HepG2 (cell line): ENCODE results near the gene ABHD1. TPM values are rescaled to one million over a fixed set of nuclear protein-coding genes. Genes with fewer than 3 reads are reported as not detected.

Experiments used
- EEA1 ChIP-seq: sonication (generic); formaldehyde crosslinking; IDR thresholded peaks from 2 replicates; pipeline ENCODE4 v1.5.1; 2020; ENCODE audit warnings: mild to moderate bottlenecking, missing genetic modification reagents, borderline replicate concordance
- GABPB1 ChIP-seq: IDR thresholded peaks from 2 replicates; pipeline ENCODE4 v1.6.1; 2016; ENCODE audit warnings: mild to moderate bottlenecking, missing genetic modification reagents, moderate library complexity, missing compliant biosample characterization
- GPBP1L1 ChIP-seq: sonication (generic); formaldehyde crosslinking; IDR thresholded peaks from 2 replicates; pipeline ENCODE4 v1.5.0; 2020; ENCODE audit warnings: mild to moderate bottlenecking, missing genetic modification reagents
- NAIF1 ChIP-seq: sonication (generic); formaldehyde crosslinking; IDR thresholded peaks from 2 replicates; pipeline ENCODE4 v1.5.0; 2020; ENCODE audit warnings: mild to moderate bottlenecking, missing genetic modification reagents, borderline replicate concordance
- NFAT5 ChIP-seq: sonication (generic); formaldehyde crosslinking; IDR thresholded peaks from 2 replicates; pipeline ENCODE4 v1.4.0; 2020; ENCODE audit warnings: missing genetic modification reagents
- SAP130 ChIP-seq: IDR thresholded peaks from 2 replicates; pipeline ENCODE4 v1.6.1; 2016; ENCODE audit warnings: low read depth
- SMAD9 ChIP-seq: sonication (generic); formaldehyde crosslinking; IDR thresholded peaks from 2 replicates; pipeline ENCODE4 v1.5.1; 2020; ENCODE audit warnings: mild to moderate bottlenecking, missing genetic modification reagents
- SP5 ChIP-seq: IDR thresholded peaks from 2 replicates; pipeline ENCODE4 v1.6.1; 2016; ENCODE audit warnings: low read depth, borderline replicate concordance
- SUZ12 ChIP-seq: fragments of 150-350 bp; IDR thresholded peaks from 2 replicates; pipeline ENCODE4 v1.6.1; 2014; ENCODE audit warnings: low read depth, low read length
- ZNF142 ChIP-seq: sonication (generic); formaldehyde crosslinking; IDR thresholded peaks from 2 replicates; pipeline ENCODE4 v1.4.0; 2020; ENCODE audit warnings: missing genetic modification reagents
- ZNF589 ChIP-seq: sonication (generic); formaldehyde crosslinking; conservative IDR thresholded peaks from 2 replicates; pipeline ENCODE4 v1.8.0; 2022; ENCODE audit warnings: mild to moderate bottlenecking, moderate library complexity, missing genetic modification reagents
- polyA plus RNA-seq, 8 experiments: library from polyadenylated mRNA; depleted of rRNA in 3 of 8; stranded (reverse) in 7 of 8; unstranded in 1 of 8; fragments of >200 nt; fragmentation: Illumina TruSeq in 4 of 8; extraction: Trizol in 4 of 8; gene quantifications; 2 replicates each; pipeline versions ENCODE4 v1.2.1 to v1.2.3, GENCODE V29; 2011 to 2016; ENCODE audit warnings: low read depth in 4 of 8, missing spikeins in 1 of 8, mixed read lengths in 1 of 8; ENCODE audit not compliant: insufficient read depth in 1 of 8
- total RNA-seq, 5 experiments: library from RNA; depleted of rRNA; stranded (reverse); fragments of >200 nt; fragmentation: Illumina TruSeq; extraction: Trizol; gene quantifications; 2 replicates each; pipeline ENCODE4 v1.2.3, GENCODE V29; 2016; ENCODE audit warnings: low read depth in 1 of 5

Gene ABHD1
- total and polyA plus RNA-seq, 2 of the 13 experiments (the other 11 are each of a cell fraction or from before 2014, with no cell fraction given) = 0.04 to 0.81 TPM

GRCh38 chr2:27134781-27135477 lies 11.3 kb downstream of the ABHD1 start (continued):
- TF ChIP-seq ZNF142 (CRISPR knock-in tag) (no peak), GABPB1 (no peak), SMAD9 (CRISPR knock-in tag) (no peak), NFAT5 (no peak), ZNF589 (CRISPR knock-in tag) (no peak), GPBP1L1 (CRISPR knock-in tag) (no peak), EEA1 (CRISPR knock-in tag) (no peak), SAP130 (CRISPR knock-in tag) (peak; percentile 6; the same call in 1 of the 2 replicates), SUZ12 (no peak), SP5 (peak; percentile 43; the same call in 1 of the 2 replicates), NAIF1 (CRISPR knock-in tag) (no peak)
